Ovary (tissue), 9 donors: ENCODE data around the gene NRCAM. TPM values are rescaled to one million over a fixed set of nuclear protein-coding genes. Genes with fewer than 3 reads are reported as not detected.
"Not testable (repeated sequence)": the region's sequence is repeated elsewhere in the genome, so short reads cannot be mapped to it uniquely, and the experiment has no call there.

Experiments used
- DNase-seq, 5 donors: peaks; one replicate each; pipeline ENCODE4 v3.0.0-alpha.2; 2019 to 2020
- H3K27ac ChIP-seq, 2 donors: fragments of 200-600 bp; one replicate each; pipeline versions ENCODE4 v1.5.1 to v1.8.0; 2019 to 2022
- H3K27me3 ChIP-seq: fragments of 200-600 bp; one replicate; pipeline ENCODE4 v1.8.0; 2022
- H3K36me3 ChIP-seq: fragments of 200-600 bp; sonication (generic); one replicate; pipeline ENCODE4 v1.5.1; 2019
- H3K4me1 ChIP-seq: one replicate; pipeline ENCODE4 v1.8.1; 2013; ENCODE audit warnings: mild to moderate bottlenecking, moderate library complexity; ENCODE audit not compliant: insufficient read depth
- H3K4me3 ChIP-seq: fragments of 200-600 bp; sonication (generic); one replicate; pipeline ENCODE4 v1.5.1; 2017
- H3K9me3 ChIP-seq, 2 donors: fragments of 200-600 bp in 1 of 2; sonication (generic) in 1 of 2; one replicate each; pipeline versions ENCODE4 v1.5.1 to v1.8.1; 2013 to 2019; ENCODE audit warnings: mild to moderate bottlenecking in 1 of 2, moderate library complexity in 1 of 2
- CTCF ChIP-seq, 3 donors: fragments of 450-650 bp in 2 of 3; fragments of 200-600 bp in 1 of 3; IDR thresholded peaks; one replicate each; pipeline versions ENCODE4 v1.5.1 to v1.8.0; 2016 to 2022; ENCODE audit warnings: antibody characterized with exemption in 3 of 3, mild to moderate bottlenecking in 1 of 3
- EP300 ChIP-seq: sonication (generic); formaldehyde crosslinking; IDR thresholded peaks from one replicate; pipeline ENCODE4 v1.6.1; 2017; ENCODE audit warnings: antibody characterized with exemption
- POLR2A ChIP-seq: fragments of 450-650 bp; IDR thresholded peaks from one replicate; pipeline ENCODE4 v1.6.1; 2017; ENCODE audit warnings: antibody characterized with exemption, mild to moderate bottlenecking, moderate library complexity
- WGBS, 3 donors: extraction: QIAGEN DNeasy Blood & Tissue Kit in 1 of 3; methylation state at CpG; one replicate each; pipeline versions ENCODE4 v1.1.5 to v1.1.7; 2013 to 2017; 5-methylcytosine and 5-hydroxymethylcytosine counted together
- intact Hi-C, 4 donors: fragments of 100-400 bp; cut with DNase I; formaldehyde crosslinking; loops; one replicate each; pipeline versions ENCODE4 v1.11.0 to v1.15.1; 2022 to 2023
- polyA plus RNA-seq, 2 donors: library from polyadenylated mRNA; stranded (reverse); fragments of 200-250 nt in 1 of 2; fragments of 350-450 nt in 1 of 2; fragmentation: Illumina TruSeq in 1 of 2; extraction: RNeasy Lipid Tissue Mini Kit (QIAGEN cat#74804) in 1 of 2; gene quantifications; one replicate each; pipeline ENCODE4 v1.2.3, GENCODE V29; 2013 to 2014
- total RNA-seq, 7 donors: library from RNA; depleted of rRNA in 2 of 7; stranded (reverse); fragments of >200 nt in 2 of 7; fragmentation: NEBNext Ultra II Directional in 3 of 7; extraction: Animal tissue kit (Norgen Biotek cat#: 25700) in 3 of 7; gene quantifications; one replicate each; pipeline versions ENCODE4 v1.1.0 to v1.2.4, GENCODE V29; 2016 to 2023
- donor health status: DM: no; HTN: no; CAD: no; lungs with moderate emphysema.
- donor health status: DM: no; HTN: no; CAD: no.
- donor health status: Bipolar disorder and iron deficiency.
- donor health status: DM: yes; HTN: yes; CAD: no.
- donor health status: DM: no; HTN: no; CAD: no.
- donor health status: DM: yes; HTN: yes; CAD: no.

Gene NRCAM
- total and polyA plus RNA-seq, 9 donors, result 0.61 to 14.8 (median 2.8) TPM

GRCh38 chr7:108345710-108346336 is 110.4 kb downstream of the NRCAM start:
- intact Hi-C loops, result no loop called here
- Histone ChIP-seq H3K27ac (no peak overlapping the region), H3K4me3 (no peak overlapping the region), H3K36me3 (no peaks in the 10 kb centered on the region), H3K4me1 (no peaks in the 10 kb centered on the region), H3K27me3 (no peaks in the 10 kb centered on the region), H3K9me3 (no peaks in the 10 kb centered on the region)
- 72 to 79% (median 72%) methylated on average over 9 of the region's 9 CpGs for WGBS, 3 donors
- no peak for DNase-seq
- TF ChIP-seq CTCF (IDR thresholded peaks at IDR 0.05) (no peak), EP300 (no peak), POLR2A (no peak)

DNA sequence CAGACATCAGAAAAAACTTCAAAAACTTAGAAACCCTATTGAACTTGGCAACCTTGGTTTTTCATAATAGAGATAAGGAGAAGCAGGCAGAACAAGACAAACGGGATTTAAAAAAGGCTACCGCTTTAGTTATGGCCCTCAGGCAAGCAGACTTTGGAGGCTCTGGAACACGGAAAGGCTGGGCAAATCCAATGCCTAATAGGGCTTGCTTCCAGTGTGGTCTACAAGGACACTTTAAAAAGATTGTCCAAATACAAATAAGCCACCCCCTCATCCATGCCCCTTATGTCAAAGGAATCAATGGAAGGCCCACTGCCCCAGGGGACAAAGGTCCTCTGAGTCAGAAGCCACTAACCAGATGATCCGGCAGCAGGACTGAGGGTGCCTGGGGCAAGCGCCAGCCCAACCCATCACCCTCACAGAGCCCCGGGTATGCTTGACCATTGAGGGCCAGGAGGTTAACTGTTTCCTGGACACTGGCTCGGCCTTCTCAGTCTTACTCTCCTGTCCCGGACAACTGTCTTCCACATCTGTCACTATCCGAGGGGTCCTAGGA is 115.3 kb downstream of the NRCAM start:
- intact Hi-C loops, result no loop called here
- Histone ChIP-seq H3K27ac (no peak overlapping the region), H3K4me1 (no peaks in the 10 kb centered on the region), H3K9me3 (no peaks in the 10 kb centered on the region), H3K4me3 (no peak overlapping the region), H3K27me3 (no peaks in the 10 kb centered on the region), H3K36me3 (no peaks in the 10 kb centered on the region)
- TF ChIP-seq CTCF (IDR thresholded peaks at IDR 0.05), result no peak
- TF ChIP-seq POLR2A, result no peak
- no peak for TF ChIP-seq EP300
- no peak for DNase-seq
- 67 to 76% (median 75%) methylated on average over 9 of the region's 9 CpGs for WGBS, 3 donors

- intact Hi-C loops, H3K27ac ChIP-seq, H3K4me1 ChIP-seq, H3K9me3 ChIP-seq, H3K4me3 ChIP-seq, DNase-seq, H3K27me3 ChIP-seq, H3K36me3 ChIP-seq: not testable (repeated sequence)
- WGBS, 3 donors, result 73 to 77% (median 76%) methylated on average over 6 of the region's 6 CpGs
Measured at GRCh38 chr7:108340406-108340805, 115.8 kb downstream of the NRCAM start.

DNA sequence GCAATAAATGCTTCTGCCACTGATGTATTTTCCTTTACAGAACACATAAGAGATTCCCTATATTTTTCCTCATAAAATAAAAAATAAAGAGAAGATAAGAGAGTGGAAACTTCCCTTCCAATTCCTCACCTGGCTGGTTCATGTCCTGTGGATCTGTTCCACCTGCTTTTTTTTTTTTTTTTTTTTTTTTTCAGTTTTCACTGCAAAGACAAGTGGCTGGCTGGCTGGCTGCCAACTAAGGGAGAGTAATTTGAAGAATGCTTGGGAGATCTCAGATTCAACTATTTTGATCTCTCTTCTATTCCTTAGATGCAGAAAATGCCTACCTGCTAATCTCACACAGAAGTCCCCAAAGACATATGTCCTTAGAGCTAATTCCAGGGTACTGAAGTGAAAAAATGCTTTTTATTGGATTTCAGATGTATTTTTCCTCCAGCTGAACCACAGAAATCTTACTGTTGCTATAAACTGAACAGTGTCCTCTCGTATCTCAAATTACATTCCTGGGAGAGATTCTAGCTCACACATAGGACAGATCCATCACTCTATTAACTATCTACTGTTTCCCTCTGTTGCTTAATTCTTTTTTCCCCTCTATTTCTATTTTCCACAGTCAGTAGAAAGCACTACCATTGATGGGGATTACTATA is 120.8 kb downstream of the NRCAM start:
- no peaks in the 10 kb centered on the region for H3K9me3 ChIP-seq
- H3K36me3 ChIP-seq, result no peaks in the 10 kb centered on the region
- intact Hi-C loops, result no loop called here
- WGBS, 3 donors, result 1 to 14% (median 5%) methylated on average over 1 of the region's 1 CpG
- TF ChIP-seq CTCF (IDR thresholded peaks at IDR 0.05) (no peak), POLR2A (no peak), EP300 (no peak)
- no peaks in the 10 kb centered on the region for H3K27me3 ChIP-seq
- DNase-seq, result no peak
- H3K4me3 ChIP-seq, result no peak overlapping the region
- H3K4me1 ChIP-seq, result no peaks in the 10 kb centered on the region
- no peak overlapping the region for H3K27ac ChIP-seq

GRCh38 chr7:108332937-108333336 is 123.3 kb downstream of the NRCAM start:
- H3K4me3 ChIP-seq, result no peak overlapping the region
- no peak for DNase-seq
- WGBS, 3 donors, result 83 to 90% (median 90%) methylated on average over 3 of the region's 3 CpGs
- H3K9me3 ChIP-seq, result no peaks in the 10 kb centered on the region
- no peak overlapping the region for H3K27ac ChIP-seq
- TF ChIP-seq EP300 (no peak), POLR2A (no peak), CTCF (IDR thresholded peaks at IDR 0.05) (no peak)
- intact Hi-C loops, result no loop called here
- no peaks in the 10 kb centered on the region for H3K27me3 ChIP-seq
- H3K36me3 ChIP-seq, result no peaks in the 10 kb centered on the region
- no peaks in the 10 kb centered on the region for H3K4me1 ChIP-seq
